ENCODE measurements around the gene ZMYND11. TPM values are rescaled to one million over a fixed set of nuclear protein-coding genes. Genes with fewer than 3 reads are reported as not detected.
A peak's percentile ranks its signal among the peaks of the same experiment; 100 is the strongest.

The ZMYND11 gene
- total and polyA plus RNA-seq, 5 donors from 2014 or later, result 24.8 to 44.2 (median 31.8) TPM

DNA sequence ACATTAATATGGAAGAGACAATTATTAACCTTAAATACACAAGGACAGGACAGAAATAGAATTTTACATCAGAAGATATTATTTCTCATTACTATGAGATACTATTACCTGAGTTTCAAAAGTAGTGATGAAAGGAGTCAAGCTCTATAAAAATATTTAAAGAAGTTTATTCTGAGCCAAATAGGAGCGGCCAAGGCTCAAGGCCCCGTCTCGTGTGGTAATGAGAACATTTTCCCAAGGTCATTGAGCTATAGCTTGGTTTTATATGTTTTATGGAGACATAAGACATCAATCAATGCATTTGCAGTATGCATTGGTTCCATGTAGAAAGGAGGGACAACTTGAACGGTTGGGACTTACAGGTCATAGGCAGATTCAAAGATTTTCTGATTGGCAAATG, 29.4 kb upstream of the ZMYND11 start:
- DNase-seq (no peak), ATAC-seq (ENCODE audit: low read depth in 2 of 2) (no peak)
- Histone ChIP-seq H3K9me3 (ENCODE audit: control insufficient read depth in 2 of 2, low read length in 2 of 2) (no peaks in the 10 kb centered on the region), H3K36me3 (ENCODE audit: control insufficient read depth, insufficient read depth, low read length) (no peaks in the 10 kb centered on the region), H3K27me3 (ENCODE audit: control insufficient read depth, insufficient read depth, low read length) (no peaks in the 10 kb centered on the region), H3K4me1 (ENCODE audit: control insufficient read depth, insufficient read depth, low read length, poor library complexity, severe bottlenecking) (no peaks in the 10 kb centered on the region), H3K27ac (ENCODE audit: insufficient read depth, low read length, poor library complexity, severe bottlenecking) (no peak overlapping the region), H3K4me3 (ENCODE audit: low read depth, low read length) (no peak overlapping the region)
- H3K27ac Mint-ChIP-seq, result no peak overlapping the region
- no peaks in the 10 kb centered on the region for H3K36me3 Mint-ChIP-seq
- H3K4me1 Mint-ChIP-seq, result no peaks in the 10 kb centered on the region
- peaks cover 0 to 3% (median 0%) of the 10 kb centered on the region in 7 donors for H3K9me3 Mint-ChIP-seq
- no peak overlapping the region for H3K4me3 Mint-ChIP-seq
- no peaks in the 10 kb centered on the region for H3K27me3 Mint-ChIP-seq

GRCh38 chr10:106740-107139, 28.5 kb upstream of the ZMYND11 start:
- DNase-seq, result peak in 1 of 3 donors; percentile 53
- no peaks in the 10 kb centered on the region for H3K9me3 ChIP-seq (ENCODE audit: control insufficient read depth in 2 of 2, low read length in 2 of 2)
- Mint-ChIP-seq H3K4me3 (no peak overlapping the region), H3K9me3 (peaks cover 0 to 4% (median 0%) of the 10 kb centered on the region in 7 donors), H3K27ac (no peak overlapping the region), H3K4me1 (no peaks in the 10 kb centered on the region), H3K27me3 (no peaks in the 10 kb centered on the region), H3K36me3 (no peaks in the 10 kb centered on the region)
- no peaks in the 10 kb centered on the region for H3K27me3 ChIP-seq (ENCODE audit: control insufficient read depth, insufficient read depth, low read length)
- no peaks in the 10 kb centered on the region for H3K36me3 ChIP-seq (ENCODE audit: control insufficient read depth, insufficient read depth, low read length)
- ATAC-seq (ENCODE audit: low read depth in 2 of 2), result no peak
- no peak overlapping the region for H3K27ac ChIP-seq (ENCODE audit: insufficient read depth, low read length, poor library complexity, severe bottlenecking)
- H3K4me1 ChIP-seq (ENCODE audit: control insufficient read depth, insufficient read depth, low read length, poor library complexity, severe bottlenecking), result no peaks in the 10 kb centered on the region
- no peak overlapping the region for H3K4me3 ChIP-seq (ENCODE audit: low read depth, low read length)

DNA sequence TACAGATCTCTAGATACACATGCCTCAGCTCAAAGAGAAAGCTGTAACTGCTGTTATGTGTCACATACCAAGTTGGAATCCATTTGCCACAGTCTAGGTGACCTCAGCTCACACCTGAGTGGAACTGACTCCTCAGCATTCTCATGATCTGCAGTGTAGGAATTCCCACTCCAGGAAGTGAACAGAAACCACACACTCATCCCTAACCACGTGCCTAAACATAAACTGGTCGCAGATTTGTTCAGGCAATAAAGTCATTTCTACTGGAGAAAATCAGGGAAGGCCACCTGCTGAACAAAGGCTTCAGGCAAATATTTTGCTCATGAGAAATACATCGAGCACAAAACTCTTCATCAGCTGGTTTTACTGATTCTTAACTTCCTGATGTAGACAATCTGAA, 23.0 kb upstream of the ZMYND11 start:
- H3K36me3 Mint-ChIP-seq, result no peaks in the 10 kb centered on the region
- no peak overlapping the region for H3K27ac Mint-ChIP-seq
- ATAC-seq (ENCODE audit: low read depth in 2 of 2), result no peak

GRCh38 chr10:124874-125273, 10.4 kb upstream of the ZMYND11 start:
- no peak overlapping the region for H3K27ac Mint-ChIP-seq
- H3K4me1 Mint-ChIP-seq, result peaks cover 6 to 16% (median 9%) of the 10 kb centered on the region in 4 donors
- H3K9me3 ChIP-seq (ENCODE audit: control insufficient read depth in 2 of 2, low read length in 2 of 2), result no peaks in the 10 kb centered on the region
- peaks cover 12% of the 10 kb centered on the region for H3K4me1 ChIP-seq (ENCODE audit: control insufficient read depth, insufficient read depth, low read length, poor library complexity, severe bottlenecking)
- no peak overlapping the region for H3K27ac ChIP-seq (ENCODE audit: insufficient read depth, low read length, poor library complexity, severe bottlenecking)
- H3K36me3 ChIP-seq (ENCODE audit: control insufficient read depth, insufficient read depth, low read length), result no peaks in the 10 kb centered on the region
- ATAC-seq (ENCODE audit: low read depth in 2 of 2), result no peak
- H3K27me3 Mint-ChIP-seq, result peaks cover 22% of the 10 kb centered on the region
- no peak overlapping the region for H3K4me3 Mint-ChIP-seq
- no peak for DNase-seq
- no peak overlapping the region for H3K4me3 ChIP-seq (ENCODE audit: low read depth, low read length)
- H3K27me3 ChIP-seq (ENCODE audit: control insufficient read depth, insufficient read depth, low read length), result no peaks in the 10 kb centered on the region
- H3K9me3 Mint-ChIP-seq, result peaks cover 0 to 8% (median 4%) of the 10 kb centered on the region in 7 donors
- no peaks in the 10 kb centered on the region for H3K36me3 Mint-ChIP-seq

More for the DNA sequence above, 23.0 kb upstream of the ZMYND11 start:
- Histone ChIP-seq H3K9me3 (ENCODE audit: control insufficient read depth in 2 of 2, low read length in 2 of 2) (peaks cover 12% of the 10 kb centered on the region in 2 experiments), H3K27me3 (ENCODE audit: control insufficient read depth, insufficient read depth, low read length) (peaks cover 4% of the 10 kb centered on the region), H3K36me3 (ENCODE audit: control insufficient read depth, insufficient read depth, low read length) (no peaks in the 10 kb centered on the region), H3K27ac (ENCODE audit: insufficient read depth, low read length, poor library complexity, severe bottlenecking) (no peak overlapping the region), H3K4me3 (ENCODE audit: low read depth, low read length) (no peak overlapping the region), H3K4me1 (ENCODE audit: control insufficient read depth, insufficient read depth, low read length, poor library complexity, severe bottlenecking) (no peaks in the 10 kb centered on the region)
- no peak overlapping the region for H3K4me3 Mint-ChIP-seq
- H3K27me3 Mint-ChIP-seq, result peaks cover 10% of the 10 kb centered on the region
- DNase-seq, result no peak
- no peaks in the 10 kb centered on the region for H3K4me1 Mint-ChIP-seq
- H3K9me3 Mint-ChIP-seq, result peaks cover 0 to 12% (median 4%) of the 10 kb centered on the region in 7 donors

DNA sequence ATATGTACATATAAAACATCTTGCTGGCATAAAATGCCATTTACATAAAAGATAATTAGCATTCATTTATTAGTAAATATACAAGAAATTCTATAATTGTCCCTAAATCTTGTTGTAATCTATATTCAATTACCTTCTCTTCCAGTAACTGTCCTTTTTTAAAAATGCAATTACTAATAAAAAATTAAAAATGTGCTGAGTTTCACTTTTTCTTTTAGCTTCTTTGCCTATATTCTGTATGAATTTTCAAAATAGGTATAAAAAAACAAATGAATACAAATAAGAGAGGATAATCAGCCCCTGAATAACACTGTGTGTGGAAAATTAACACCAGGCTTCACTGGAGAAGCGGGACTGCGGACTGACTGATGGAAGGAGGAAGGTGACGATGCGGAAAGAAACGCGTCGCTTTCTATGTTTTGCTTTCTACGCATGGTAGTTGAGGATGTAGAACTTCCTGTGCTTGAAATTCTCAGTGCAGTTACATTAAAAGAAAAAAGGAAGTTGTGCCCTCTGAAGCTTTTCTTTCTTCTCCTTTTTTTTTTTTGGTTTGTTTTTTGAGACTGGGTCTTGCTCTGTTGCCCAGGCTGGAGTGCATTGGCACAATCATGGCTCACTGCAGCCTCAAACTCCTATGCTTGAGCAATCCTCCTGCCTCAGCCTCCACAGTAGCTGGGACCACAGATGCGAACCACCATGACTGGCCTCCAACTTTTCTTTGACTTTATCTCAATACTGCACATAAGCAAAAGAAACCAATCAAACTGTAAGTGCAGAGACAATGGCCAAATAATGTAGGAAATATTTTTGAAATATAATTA, 7.4 kb upstream of the ZMYND11 start:
- peak overlapping the region; percentile 95 for H3K4me3 ChIP-seq (ENCODE audit: low read depth, low read length)
- Mint-ChIP-seq H3K9me3 (peaks cover 0 to 6% (median 2%) of the 10 kb centered on the region in 7 donors), H3K4me1 (peaks cover 10 to 29% (median 17%) of the 10 kb centered on the region in 4 donors), H3K27me3 (peaks cover 12% of the 10 kb centered on the region), H3K4me3 (peak overlapping the region; percentile 88 to 94 (median 92)), H3K36me3 (no peaks in the 10 kb centered on the region), H3K27ac (peak overlapping the region; percentile 69 to 89 (median 86))
- H3K27me3 ChIP-seq (ENCODE audit: control insufficient read depth, insufficient read depth, low read length), result no peaks in the 10 kb centered on the region
- no peaks in the 10 kb centered on the region for H3K36me3 ChIP-seq (ENCODE audit: control insufficient read depth, insufficient read depth, low read length)
- peaks cover 12% of the 10 kb centered on the region for H3K4me1 ChIP-seq (ENCODE audit: control insufficient read depth, insufficient read depth, low read length, poor library complexity, severe bottlenecking)
- peak; percentile 58 to 61 for ATAC-seq (ENCODE audit: low read depth in 2 of 2)
- H3K27ac ChIP-seq (ENCODE audit: insufficient read depth, low read length, poor library complexity, severe bottlenecking), result peak overlapping the region; percentile 81
- no peaks in the 10 kb centered on the region for H3K9me3 ChIP-seq (ENCODE audit: control insufficient read depth in 2 of 2, low read length in 2 of 2)
- DNase-seq, result peak in 2 of 3 donors; percentile 42 to 79

- ATAC-seq (ENCODE audit: low read depth in 2 of 2) (no peak), DNase-seq (no peak)
- H3K4me3 Mint-ChIP-seq, result peak overlapping the region in 1 of 4 donors; percentile 5
- no peaks in the 10 kb centered on the region for H3K9me3 Mint-ChIP-seq
- no peaks in the 10 kb centered on the region for H3K36me3 ChIP-seq (ENCODE audit: control insufficient read depth, insufficient read depth, low read length)
- H3K9me3 ChIP-seq (ENCODE audit: control insufficient read depth in 2 of 2, low read length in 2 of 2), result no peaks in the 10 kb centered on the region
- H3K4me1 Mint-ChIP-seq, result peaks cover 16 to 38% (median 31%) of the 10 kb centered on the region in 4 donors
- no peak overlapping the region for H3K27ac ChIP-seq (ENCODE audit: insufficient read depth, low read length, poor library complexity, severe bottlenecking)
- peaks cover 27% of the 10 kb centered on the region for H3K4me1 ChIP-seq (ENCODE audit: control insufficient read depth, insufficient read depth, low read length, poor library complexity, severe bottlenecking)
- no peak overlapping the region for H3K4me3 ChIP-seq (ENCODE audit: low read depth, low read length)
- peak overlapping the region in 2 of 3 donors; percentile 34 to 36 for H3K27ac Mint-ChIP-seq
- peaks cover 6% of the 10 kb centered on the region for H3K27me3 Mint-ChIP-seq
- no peaks in the 10 kb centered on the region for H3K27me3 ChIP-seq (ENCODE audit: control insufficient read depth, insufficient read depth, low read length)
- no peaks in the 10 kb centered on the region for H3K36me3 Mint-ChIP-seq
Measured at GRCh38 chr10:129810-130209, 5.4 kb upstream of the ZMYND11 start.

GRCh38 chr10:132946-133898, 2.0 kb upstream of the ZMYND11 start:
- ATAC-seq (ENCODE audit: low read depth in 2 of 2), result no peak
- H3K27ac Mint-ChIP-seq, result peak overlapping the region in 1 of 3 donors; percentile 87
- peaks cover 25 to 45% (median 38%) of the 10 kb centered on the region in 4 donors for H3K4me1 Mint-ChIP-seq
- no peaks in the 10 kb centered on the region for H3K27me3 Mint-ChIP-seq
- Histone ChIP-seq H3K36me3 (ENCODE audit: control insufficient read depth, insufficient read depth, low read length) (no peaks in the 10 kb centered on the region), H3K4me3 (ENCODE audit: low read depth, low read length) (peak overlapping the region; percentile 94), H3K4me1 (ENCODE audit: control insufficient read depth, insufficient read depth, low read length, poor library complexity, severe bottlenecking) (peaks cover 37% of the 10 kb centered on the region), H3K9me3 (ENCODE audit: control insufficient read depth in 2 of 2, low read length in 2 of 2) (no peaks in the 10 kb centered on the region), H3K27ac (ENCODE audit: insufficient read depth, low read length, poor library complexity, severe bottlenecking) (no peak overlapping the region), H3K27me3 (ENCODE audit: control insufficient read depth, insufficient read depth, low read length) (no peaks in the 10 kb centered on the region)
- H3K4me3 Mint-ChIP-seq, result peak overlapping the region; percentile 90 to 92 (median 91)
- no peaks in the 10 kb centered on the region for H3K9me3 Mint-ChIP-seq
- no peak for DNase-seq
- no peaks in the 10 kb centered on the region for H3K36me3 Mint-ChIP-seq
